GM12878 (cell line): ENCODE results near the gene ZNF653. TPM values are rescaled to one million over a fixed set of nuclear protein-coding genes. Genes with fewer than 3 reads are reported as not detected.

ENCODE experiments used
- ATAC-seq: fragments of 200-7000 bp; cut with Tn5 transposase; 3 replicates; pipeline ENCODE4 v1.9.1; 2020; ENCODE audit warnings: mild to moderate bottlenecking, moderate library complexity
- BruUV-seq: library from RNA; stranded (reverse); fragments of 400-500 nt; replicated peaks from 2 replicates; lab custom pipeline; 2021; lab: Mats Ljungman, UMichigan
- CTCF ChIA-PET: fragments of 300-600 bp; sonication (Branson Sonifier 250); formaldehyde crosslinking; extraction: SDS; loops from one replicate; lab custom pipeline; 2021; ENCODE audit warnings: inconsistent platforms; lab: Yijun Ruan, JAX
- POLR2A ChIA-PET: fragments of 350-600 bp; formaldehyde crosslinking; extraction: SDS; loops from one replicate; lab custom pipeline; 2021; ENCODE audit warnings: inconsistent platforms; lab: Charles Lee
- RAD21 ChIA-PET: fragments of 300-600 bp; sonication (Branson Sonifier 250); formaldehyde crosslinking; loops from one replicate; lab custom pipeline; 2023; ENCODE audit warnings: antibody characterized with exemption; ENCODE audit not compliant: unreplicated experiment; lab: Charles Lee
- SMC1A ChIA-PET: fragments of 300-600 bp; sonication (Branson Sonifier 250); formaldehyde crosslinking; loops from one replicate; lab custom pipeline; 2023; ENCODE audit not compliant: unreplicated experiment, uncharacterized antibody; lab: Charles Lee
- DNase-seq: peaks from one replicate; pipeline ENCODE4 v3.0.0-alpha.2; 2011; ENCODE audit warnings: low read depth, low spot score
- FAIRE-seq: peaks from 3 replicates; lab custom pipeline; 2011; peaks lifted over from hg19 to GRCh38; lab: Jason Lieb, UNC
- H2AFZ ChIP-seq: 2 replicates; pipeline ENCODE4 v1.6.0; 2011; ENCODE audit warnings: low read depth, low read length, control low read depth; ENCODE audit not compliant: control insufficient read depth
- H3K27ac ChIP-seq: 2 replicates; pipeline ENCODE4 v1.5.1; 2011; ENCODE audit warnings: control low read depth; ENCODE audit not compliant: control insufficient read depth, insufficient read depth
- H3K27me3 ChIP-seq, 2 experiments: replicated peaks in 1 of 2; 2 replicates each; pipeline versions ENCODE4 v1.6.0 to v1.6.1; 2011; ENCODE audit warnings: low read length in 1 of 2; ENCODE audit not compliant: control insufficient read depth in 2 of 2, insufficient read depth in 2 of 2
- H3K36me3 ChIP-seq, 2 experiments: 2 replicates each; pipeline ENCODE4 v1.5.1; 2011; ENCODE audit warnings: low read length in 1 of 2; ENCODE audit not compliant: control insufficient read depth in 2 of 2, insufficient read depth in 2 of 2
- H3K4me1 ChIP-seq: 2 replicates; pipeline ENCODE4 v1.6.1; 2011; ENCODE audit warnings: mild to moderate bottlenecking, low read length, moderate library complexity, mixed read lengths; ENCODE audit not compliant: control insufficient read depth, insufficient read depth
- H3K4me2 ChIP-seq: 2 replicates; pipeline ENCODE4 v1.6.0; 2011; ENCODE audit warnings: control low read depth; ENCODE audit not compliant: control insufficient read depth, insufficient read depth
- H3K4me3 ChIP-seq: fragments of 200-600 bp; sonication (generic); 2 replicates; pipeline ENCODE4 v1.5.1; 2016
- H3K79me2 ChIP-seq: 2 replicates; pipeline ENCODE4 v1.6.0; 2011; ENCODE audit warnings: low read length; ENCODE audit not compliant: control insufficient read depth, insufficient read depth
- H3K9ac ChIP-seq: 2 replicates; pipeline ENCODE4 v1.8.0; 2011; ENCODE audit warnings: low read length, control low read depth, mixed read lengths; ENCODE audit not compliant: control insufficient read depth, insufficient read depth
- H3K9me3 ChIP-seq: replicated peaks from 3 replicates; pipeline ENCODE4 v1.5.1; 2011; ENCODE audit warnings: mild to moderate bottlenecking, low read length; ENCODE audit not compliant: control insufficient read depth, insufficient read depth
- H4K20me1 ChIP-seq: 2 replicates; pipeline ENCODE4 v1.6.0; 2011; ENCODE audit not compliant: control insufficient read depth, insufficient read depth
- FOS ChIP-seq: IDR thresholded peaks from 3 replicates; pipeline ENCODE4 v1.6.1; 2011; ENCODE audit warnings: borderline replicate concordance; ENCODE audit not compliant: insufficient read length; ENCODE audit errors: extremely low read depth
- FOXM1 ChIP-seq: IDR thresholded peaks from 2 replicates; pipeline ENCODE4 v1.6.1; 2012; ENCODE audit warnings: low read depth, mild to moderate bottlenecking, inconsistent platforms, low read length, moderate library complexity
- IKZF2 ChIP-seq, 2 experiments: fragments of 450-650 bp; IDR thresholded peaks; 2 replicates each; pipeline ENCODE4 v1.6.1; 2017; ENCODE audit warnings: mild to moderate bottlenecking in 2 of 2, moderate library complexity in 2 of 2
- KLF5 ChIP-seq: fragments of 450-650 bp; IDR thresholded peaks from 2 replicates; pipeline ENCODE4 v1.6.1; 2014; ENCODE audit warnings: mild to moderate bottlenecking; ENCODE audit not compliant: partially characterized antibody
- PAX8 ChIP-seq: fragments of 450-650 bp; IDR thresholded peaks from 2 replicates; pipeline ENCODE4 v1.6.1; 2017; ENCODE audit warnings: mild to moderate bottlenecking, moderate library complexity
- SPI1 ChIP-seq: IDR thresholded peaks from 2 replicates; pipeline ENCODE4 v1.6.1; 2011; ENCODE audit warnings: low read depth, mild to moderate bottlenecking, low read length, moderate library complexity, borderline replicate concordance; ENCODE audit not compliant: insufficient read depth
- TCF12 ChIP-seq: IDR thresholded peaks from 2 replicates; pipeline ENCODE4 v1.6.1; 2011; ENCODE audit warnings: low read depth, mild to moderate bottlenecking, low read length
- ZNF24 ChIP-seq: fragments of 450-650 bp; IDR thresholded peaks from 2 replicates; pipeline ENCODE4 v1.6.1; 2017; ENCODE audit warnings: antibody characterized with exemption, mild to moderate bottlenecking
- WGBS: methylation state at CpG from one replicate; pipeline ENCODE4 v1.1.6; 2016; ENCODE audit warnings: low lambda C conversion rate; ENCODE audit not compliant: insufficient replicate concordance, insufficient coverage; ENCODE audit errors: missing lambda C conversion rate; 5-methylcytosine and 5-hydroxymethylcytosine counted together
- in situ Hi-C: fragments of 300-500 bp; cut with MboI; formaldehyde crosslinking; loops from 9 replicates; pipeline ENCODE4 v1.14.3; 2018; ENCODE audit warnings: mixed read lengths
- intact Hi-C: fragments of 100-400 bp; cut with micrococcal nuclease; formaldehyde crosslinking; loops from one replicate; pipeline ENCODE4 v1.14.2; 2022; ENCODE audit not compliant: unreplicated experiment
- polyA plus RNA-seq, 11 experiments: library from polyadenylated mRNA; depleted of rRNA in 4 of 11; unstranded in 6 of 11; stranded (reverse) in 5 of 11; fragments of >200 nt; fragmentation: Nextera tagmentation in 4 of 11; fragmentation: Illumina TruSeq in 1 of 11; extraction: Ambion mirVana in 4 of 11; extraction: Trizol in 1 of 11; gene quantifications; 1 replicate in 1 of 11; 2 replicates in 10 of 11; pipeline versions ENCODE4 v1.2.1 to v1.2.3, GENCODE V29; 2011 to 2016; ENCODE audit warnings: inconsistent platforms in 2 of 11, missing spikeins in 2 of 11, low read depth in 1 of 11
- total RNA-seq, 4 experiments: library from RNA; depleted of rRNA in 3 of 4; stranded (reverse); fragments of >200 nt in 3 of 4; fragmentation: Illumina TruSeq in 1 of 4; extraction: Trizol in 1 of 4; gene quantifications; 2 replicates each; pipeline versions ENCODE4 v1.2.1 to v1.2.3, GENCODE V29; 2013 to 2021

ZNF653 gene
- total and polyA plus RNA-seq, 10 of the 15 experiments (the other 5 are each of a cell fraction or from before 2014, with no cell fraction given), result 2.2 to 13.2 (median 6.7) TPM; not detected in 2

- no TSS peak for BruUV-seq
- H3K4me1 ChIP-seq, result 0 out of 2 replicates have a peak, but pooled peaks cover under 1% of the 10 kb centered on the region
- POLR2A ChIA-PET, result interaction anchor here (0.6 to 1.6 kb wide), 5 partner anchors 8 to 139 kb away, joined by 3 to 4 read pairs (median 3); partner anchors contain the start of genes ODAD3 and PRKCSH
- FAIRE-seq (no peak), DNase-seq (no peak), ATAC-seq (no peak)
- H3K4me2 ChIP-seq, result no peak overlapping the region
- no peak overlapping the region for H2AFZ ChIP-seq
- CTCF ChIA-PET, result interaction anchor here (0.6 to 2.2 kb wide), 6 partner anchors 8 to 258 kb away, joined by 3 to 15 read pairs (median 6); partner anchors contain the start of genes ODAD3 and PRKCSH
- no peaks in the 10 kb centered on the region for H3K79me2 ChIP-seq
- no peak for TF ChIP-seq FOXM1
- TF ChIP-seq TCF12, result no peak
- no peaks in the 10 kb centered on the region for H4K20me1 ChIP-seq
- WGBS, result 68% methylated on average over 5 of the region's 5 CpGs
- no peak overlapping the region for H3K27ac ChIP-seq
- SMC1A ChIA-PET, result interaction anchor here (0.8 to 1.2 kb wide), 2 partner anchors 63 to 98 kb away, joined by 3 read pairs; partner anchors contain the start of genes CCDC159 and TMEM205
- H3K27me3 ChIP-seq, result no peaks in the 10 kb centered on the region
- no peaks in the 10 kb centered on the region for H3K9me3 ChIP-seq
- in situ Hi-C loops, result no loop called here
- RAD21 ChIA-PET, result interaction anchor here (0.9 to 1.1 kb wide), 3 partner anchors 62 to 67 kb away, joined by 3 to 7 read pairs (median 6); no protein-coding TSS in a partner anchor
- intact Hi-C loops, result no loop called here
- H3K4me3 ChIP-seq, result no peak overlapping the region
- H3K36me3 ChIP-seq, result peaks cover 16 to 40% of the 10 kb centered on the region in 2 experiments
- H3K9ac ChIP-seq, result no peak overlapping the region
Measured at GRCh38 chr19:11444059-11444458, 61.6 kb downstream of the ZNF653 start.

GRCh38 chr19:11437955-11438354 is 67.7 kb downstream of the ZNF653 start:
- WGBS, result 76% methylated on average over 9 of the region's 9 CpGs
- ATAC-seq, result no peak
- no TSS peak for BruUV-seq
- SMC1A ChIA-PET, result no interaction called here
- H3K27ac ChIP-seq, result no peak overlapping the region
- no peaks in the 10 kb centered on the region for H3K27me3 ChIP-seq
- H3K4me1 ChIP-seq, result peaks cover 11% of the 10 kb centered on the region
- FAIRE-seq, result no peak
- no peak for DNase-seq
- peaks cover 15% of the 10 kb centered on the region for H3K79me2 ChIP-seq
- H4K20me1 ChIP-seq, result no peaks in the 10 kb centered on the region
- RAD21 ChIA-PET, result no interaction called here
- CTCF ChIA-PET, result interaction anchor here (1.1 kb wide), 1 partner anchor 61 kb away, joined by 3 read pairs; no protein-coding TSS in a partner anchor
- intact Hi-C loops (loop anchor here (5.0 kb wide), 1 partner anchor 146 kb away; no protein-coding TSS in a partner anchor), in situ Hi-C loops (no loop called here)
- H3K4me2 ChIP-seq, result peak overlapping the region; percentile 18; the same call in 1 of the 2 replicates
- H3K9ac ChIP-seq, result no peak overlapping the region
- no peak overlapping the region for H2AFZ ChIP-seq
- POLR2A ChIA-PET, result interaction anchor here (0.7 kb wide), 1 partner anchor 36 kb away, joined by 4 read pairs; no protein-coding TSS in a partner anchor
- H3K9me3 ChIP-seq, result no peaks in the 10 kb centered on the region
- no peak for TF ChIP-seq PAX8
- peak; percentile 27 to 28; a peak in 1 of 4 replicates for TF ChIP-seq IKZF2 (IDR thresholded peaks at IDR 0.05)
- peak; percentile 53; the same call in 1 of the 2 replicates for TF ChIP-seq SPI1
- no peak for TF ChIP-seq ZNF24
- TF ChIP-seq TCF12, result 0 out of 2 replicates have a peak, but pooled peaks have one; percentile 29
- TF ChIP-seq KLF5, result no peak
- TF ChIP-seq FOS, result no peak
- H3K4me3 ChIP-seq, result no peak overlapping the region
- H3K36me3 ChIP-seq, result peaks cover 10 to 20% of the 10 kb centered on the region in 2 experiments; a peak in 3 of 4 replicates
